Astrocyte (in vitro differentiated cells and primary cell): Measurements from ENCODE around the gene LRRK1. TPM values are rescaled to one million over a fixed set of nuclear protein-coding genes. Genes with fewer than 3 reads are reported as not detected.

ENCODE experiments used
- DNase-seq: peaks from one replicate; pipeline ENCODE4 v3.0.0-alpha.2; 2010; ENCODE audit warnings: low read depth
- FAIRE-seq: peaks from 2 replicates; lab custom pipeline; 2011; peaks lifted over from hg19 to GRCh38; lab: Jason Lieb, UNC
- H2AFZ ChIP-seq: 2 replicates; pipeline ENCODE4 v1.6.0; 2012; ENCODE audit warnings: low read depth, low read length, inconsistent platforms
- H3K27ac ChIP-seq: 2 replicates; pipeline ENCODE4 v1.5.1; 2011; ENCODE audit warnings: low read depth, low read length, inconsistent platforms
- H3K27me3 ChIP-seq: 2 replicates; pipeline ENCODE4 v1.6.0; 2011; ENCODE audit warnings: low read length, inconsistent platforms; ENCODE audit not compliant: insufficient read depth
- H3K36me3 ChIP-seq: 2 replicates; pipeline ENCODE4 v1.5.1; 2011; ENCODE audit warnings: low read length, inconsistent platforms; ENCODE audit not compliant: insufficient read depth
- H3K4me1 ChIP-seq: 2 replicates; pipeline ENCODE4 v1.5.1; 2011; ENCODE audit warnings: low read length, inconsistent platforms; ENCODE audit not compliant: insufficient read depth
- H3K4me2 ChIP-seq: 2 replicates; pipeline ENCODE4 v1.6.0; 2012; ENCODE audit warnings: low read length, inconsistent platforms
- H3K4me3 ChIP-seq: 2 replicates; pipeline ENCODE4 v1.5.1; 2011; ENCODE audit warnings: low read depth, mild to moderate bottlenecking, low read length, inconsistent platforms; ENCODE audit not compliant: insufficient read depth
- H3K79me2 ChIP-seq: 2 replicates; pipeline ENCODE4 v1.6.0; 2012; ENCODE audit warnings: mild to moderate bottlenecking, low read length, inconsistent platforms; ENCODE audit not compliant: insufficient read depth
- H3K9ac ChIP-seq: 2 replicates; pipeline ENCODE4 v1.6.0; 2012; ENCODE audit warnings: mild to moderate bottlenecking, low read length, inconsistent platforms
- H3K9me3 ChIP-seq: 2 replicates; pipeline ENCODE4 v1.5.1; 2012; ENCODE audit warnings: low read depth, mild to moderate bottlenecking, low read length, inconsistent platforms; ENCODE audit not compliant: insufficient read depth
- H4K20me1 ChIP-seq: 2 replicates; pipeline ENCODE4 v1.6.0; 2012; ENCODE audit warnings: low read length, inconsistent platforms; ENCODE audit not compliant: insufficient read depth
- H3K27ac Mint-ChIP-seq: one replicate; pipeline ENCODE4 v1.8.0; 2021; ENCODE audit warnings: mild to moderate bottlenecking, mixed read lengths; ENCODE audit not compliant: unreplicated experiment
- H3K27me3 Mint-ChIP-seq: one replicate; pipeline ENCODE4 v1.8.0; 2021; ENCODE audit warnings: low read depth, mixed read lengths; ENCODE audit not compliant: unreplicated experiment
- H3K36me3 Mint-ChIP-seq: one replicate; pipeline ENCODE4 v1.8.0; 2021; ENCODE audit warnings: low read depth, mixed read lengths; ENCODE audit not compliant: unreplicated experiment
- H3K4me1 Mint-ChIP-seq: one replicate; pipeline ENCODE4 v1.8.0; 2021; ENCODE audit warnings: low read depth, mixed read lengths; ENCODE audit not compliant: unreplicated experiment
- H3K4me3 Mint-ChIP-seq: one replicate; pipeline ENCODE4 v1.8.0; 2021; ENCODE audit warnings: mild to moderate bottlenecking, moderate library complexity, mixed read lengths; ENCODE audit not compliant: unreplicated experiment
- H3K9me3 Mint-ChIP-seq: one replicate; pipeline ENCODE4 v1.8.0; 2021; ENCODE audit warnings: mild to moderate bottlenecking, mixed read lengths; ENCODE audit not compliant: unreplicated experiment
- CTCF ChIP-seq: IDR thresholded peaks from 2 replicates; pipeline ENCODE4 v1.5.1; 2011; ENCODE audit warnings: low read depth, mild to moderate bottlenecking, inconsistent platforms, low read length, moderate library complexity; ENCODE audit not compliant: insufficient read depth
- EZH2 ChIP-seq: IDR thresholded peaks from 2 replicates; pipeline ENCODE4 v1.6.1; 2012; ENCODE audit warnings: mild to moderate bottlenecking, low read length, inconsistent platforms; ENCODE audit not compliant: insufficient read depth
- total RNA-seq: library from RNA; stranded (reverse); gene quantifications from 2 replicates; pipeline ENCODE4 v1.2.1, GENCODE V29; 2021

Gene LRRK1
- total RNA-seq, 1 donor from 2014 or later = 0.41 TPM

GRCh38 chr15:100931143-100931890 lies 12.2 kb downstream of the LRRK1 start:
- FAIRE-seq (no peak), DNase-seq (no peak)
- TF ChIP-seq EZH2 = no peak
- H2AFZ ChIP-seq = no peak overlapping the region
- no peak overlapping the region for H3K9ac ChIP-seq
- H4K20me1 ChIP-seq = peaks cover 5% of the 10 kb centered on the region
- peaks cover 2% of the 10 kb centered on the region for H3K27me3 ChIP-seq
- Mint-ChIP-seq H3K27ac (no peak overlapping the region), H3K27me3 (peaks cover 10% of the 10 kb centered on the region), H3K9me3 (no peaks in the 10 kb centered on the region), H3K4me3 (no peak overlapping the region), H3K4me1 (peaks cover 7% of the 10 kb centered on the region), H3K36me3 (peaks cover 2% of the 10 kb centered on the region)
- no peak overlapping the region for H3K4me3 ChIP-seq
- H3K27ac ChIP-seq = no peak overlapping the region
- H3K79me2 ChIP-seq = no peaks in the 10 kb centered on the region
- no peaks in the 10 kb centered on the region for H3K4me1 ChIP-seq
- H3K9me3 ChIP-seq = no peaks in the 10 kb centered on the region
- no peaks in the 10 kb centered on the region for H3K36me3 ChIP-seq
- H3K4me2 ChIP-seq = no peak overlapping the region

DNA sequence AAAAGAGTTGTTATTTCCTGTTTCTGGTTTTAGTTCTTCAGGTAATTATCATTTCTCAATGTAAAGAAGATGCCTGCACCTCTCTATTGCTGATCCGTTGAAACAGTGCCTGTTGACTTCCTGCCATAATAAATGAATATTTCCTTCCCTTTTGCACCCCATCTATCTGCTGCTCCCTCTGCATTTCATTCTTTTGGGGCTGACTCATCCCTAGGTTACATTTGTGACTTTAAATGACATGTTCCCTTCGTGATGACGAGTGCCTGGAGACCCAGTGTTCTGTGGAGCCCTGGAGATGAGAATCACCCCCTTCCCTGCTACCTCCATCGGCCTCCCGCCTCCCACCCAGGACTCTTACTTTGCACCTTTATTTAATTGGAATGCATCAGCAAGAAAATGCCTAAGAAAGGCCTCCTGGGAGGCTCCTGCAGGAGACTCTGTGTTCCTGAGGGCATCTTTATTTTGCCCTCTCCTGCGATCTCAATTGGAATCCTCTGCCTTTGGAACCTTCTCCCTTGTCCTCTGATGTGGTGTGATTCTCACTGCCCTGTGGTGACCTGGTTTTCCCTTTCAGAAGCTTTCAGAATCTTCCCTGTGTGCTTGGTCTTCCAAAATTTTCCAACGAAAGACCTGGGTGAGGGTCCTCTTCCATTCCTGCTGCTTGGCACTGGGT lies 13.7 kb downstream of the LRRK1 start:
- no peak for FAIRE-seq
- H3K4me3 Mint-ChIP-seq = no peak overlapping the region
- DNase-seq = no peak
- no peak overlapping the region for H3K4me3 ChIP-seq
- H3K36me3 ChIP-seq = no peaks in the 10 kb centered on the region
- H3K27me3 Mint-ChIP-seq = peaks cover 10% of the 10 kb centered on the region
- H3K9ac ChIP-seq = no peak overlapping the region
- no peak overlapping the region for H3K27ac ChIP-seq
- peaks cover 3% of the 10 kb centered on the region for H4K20me1 ChIP-seq
- H3K79me2 ChIP-seq = no peaks in the 10 kb centered on the region
- no peak for TF ChIP-seq CTCF
- TF ChIP-seq EZH2 = no peak
- H3K36me3 Mint-ChIP-seq = peaks cover 2% of the 10 kb centered on the region
- no peak overlapping the region for H2AFZ ChIP-seq
- H3K4me2 ChIP-seq = no peak overlapping the region
- H3K4me1 ChIP-seq = no peaks in the 10 kb centered on the region
- H3K27ac Mint-ChIP-seq = no peak overlapping the region
- H3K9me3 ChIP-seq = no peaks in the 10 kb centered on the region
- peaks cover 1% of the 10 kb centered on the region for H3K27me3 ChIP-seq
- H3K9me3 Mint-ChIP-seq = no peaks in the 10 kb centered on the region
- H3K4me1 Mint-ChIP-seq = peaks cover 7% of the 10 kb centered on the region

GRCh38 chr15:100934166-100934565 lies 15.0 kb downstream of the LRRK1 start:
- H3K9me3 Mint-ChIP-seq = no peaks in the 10 kb centered on the region
- Histone ChIP-seq H3K4me1 (no peaks in the 10 kb centered on the region), H3K4me2 (no peak overlapping the region), H3K9ac (no peak overlapping the region), H3K36me3 (no peaks in the 10 kb centered on the region), H3K4me3 (no peak overlapping the region), H4K20me1 (peaks cover 3% of the 10 kb centered on the region), H3K27ac (no peak overlapping the region), H3K9me3 (no peaks in the 10 kb centered on the region), H3K79me2 (no peaks in the 10 kb centered on the region), H3K27me3 (no peaks in the 10 kb centered on the region), H2AFZ (no peak overlapping the region)
- H3K4me3 Mint-ChIP-seq = no peak overlapping the region
- H3K27ac Mint-ChIP-seq = no peak overlapping the region
- peaks cover 10% of the 10 kb centered on the region for H3K27me3 Mint-ChIP-seq
- TF ChIP-seq EZH2 (no peak), CTCF (no peak)
- FAIRE-seq = no peak
- H3K36me3 Mint-ChIP-seq = peaks cover 2% of the 10 kb centered on the region
- H3K4me1 Mint-ChIP-seq = peaks cover 7% of the 10 kb centered on the region
- no peak for DNase-seq
